GM10847 (cell line): ENCODE data around the gene ROR2.

Experiments used
- POLR2A ChIP-seq: IDR thresholded peaks from 2 replicates; pipeline ENCODE4 v1.6.1; 2011; ENCODE audit not compliant: insufficient read length; ENCODE audit errors: extremely low read depth

The ROR2 gene

GRCh38 chr9:91817106-91817492 lies 132.9 kb downstream of the ROR2 start:
- TF ChIP-seq POLR2A: no peak

GRCh38 chr9:91816356-91816755 lies 133.7 kb downstream of the ROR2 start:
- TF ChIP-seq POLR2A: no peak

- TF ChIP-seq POLR2A: no peak
These were observed 134.1 kb downstream of the ROR2 start for GRCh38 chr9:91815896-91816295.

- TF ChIP-seq POLR2A: no peak
These were observed 135.3 kb downstream of the ROR2 start for GRCh38 chr9:91814753-91815152.

GRCh38 chr9:91814201-91814600 lies 135.8 kb downstream of the ROR2 start:
- no peak for TF ChIP-seq POLR2A

- TF ChIP-seq POLR2A: no peak
These were observed 136.7 kb downstream of the ROR2 start for GRCh38 chr9:91813176-91813795.

GRCh38 chr9:91812191-91812590 lies 137.8 kb downstream of the ROR2 start:
- TF ChIP-seq POLR2A: no peak

- TF ChIP-seq POLR2A: no peak
These were observed 138.8 kb downstream of the ROR2 start for GRCh38 chr9:91811024-91811909.

GRCh38 chr9:91810286-91810905 lies 139.6 kb downstream of the ROR2 start:
- TF ChIP-seq POLR2A: no peak

- no peak for TF ChIP-seq POLR2A
These were observed 140.3 kb downstream of the ROR2 start for GRCh38 chr9:91809581-91810285.

- TF ChIP-seq POLR2A: no peak
These were observed 142.3 kb downstream of the ROR2 start for GRCh38 chr9:91807643-91808246.

GRCh38 chr9:91805031-91805430 lies 145.0 kb downstream of the ROR2 start:
- TF ChIP-seq POLR2A: no peak

GRCh38 chr9:91803970-91804752 lies 145.9 kb downstream of the ROR2 start:
- no peak for TF ChIP-seq POLR2A

GRCh38 chr9:91803151-91803940 lies 146.7 kb downstream of the ROR2 start:
- TF ChIP-seq POLR2A: no peak

- TF ChIP-seq POLR2A: no peak
These were observed 147.6 kb downstream of the ROR2 start for GRCh38 chr9:91802391-91802790.
